ELF-1 (cell line): ENCODE data around the gene POTEM.
"Not testable (repeated sequence)": the region's sequence is repeated elsewhere in the genome, so short reads cannot be mapped to it uniquely, and the experiment has no call there.

ENCODE experiments used
- DNase-seq: peaks from one replicate; pipeline ENCODE4 v3.0.0-alpha.2; 2016; ENCODE audit warnings: low read depth, low spot score

POTEM gene

GRCh38 chr14:18967134-18967533 is at the start of gene POTEM:
TSS of gene POTEM (plus strand) at chr14:18967434. CDS start at chr14:18967486, 52 bp downstream.
- DNase-seq, result not testable (repeated sequence)

- not testable (repeated sequence) for DNase-seq
Measured at GRCh38 chr14:18918345-18918744, 48.9 kb upstream of the POTEM start.

- DNase-seq, result not testable (repeated sequence)
Measured at GRCh38 chr14:18920052-18920451, 47.2 kb upstream of the POTEM start.

GRCh38 chr14:18921055-18921701 is 46.1 kb upstream of the POTEM start:
- DNase-seq, result not testable (repeated sequence)

- not testable (repeated sequence) for DNase-seq
Measured at GRCh38 chr14:18936848-18937247, 30.4 kb upstream of the POTEM start.

GRCh38 chr14:18938733-18939132 is 28.5 kb upstream of the POTEM start:
- DNase-seq, result not testable (repeated sequence)

GRCh38 chr14:18949939-18950338 is 17.3 kb upstream of the POTEM start:
- not testable (repeated sequence) for DNase-seq

GRCh38 chr14:18953085-18953484 is 14.1 kb upstream of the POTEM start:
- not testable (repeated sequence) for DNase-seq

GRCh38 chr14:18955816-18956215 is 11.4 kb upstream of the POTEM start:
- not testable (repeated sequence) for DNase-seq

GRCh38 chr14:18961576-18961975 is 5.7 kb upstream of the POTEM start:
- DNase-seq, result not testable (repeated sequence)

GRCh38 chr14:18962143-18962542 is 5.1 kb upstream of the POTEM start:
- not testable (repeated sequence) for DNase-seq

- DNase-seq, result not testable (repeated sequence)
Measured at GRCh38 chr14:18963276-18963675, 4.0 kb upstream of the POTEM start.

- DNase-seq, result not testable (repeated sequence)
Measured at GRCh38 chr14:18964878-18965277, 2.4 kb upstream of the POTEM start.

- not testable (repeated sequence) for DNase-seq
Measured at GRCh38 chr14:19002566-19002965, 35.3 kb downstream of the POTEM start.

- DNase-seq, result not testable (repeated sequence)
Measured at GRCh38 chr14:19006490-19006889, 39.3 kb downstream of the POTEM start.

GRCh38 chr14:19007678-19008077 is 40.4 kb downstream of the POTEM start:
- DNase-seq, result not testable (repeated sequence)

- DNase-seq, result not testable (repeated sequence)
Measured at GRCh38 chr14:19011029-19011428, 43.8 kb downstream of the POTEM start.

GRCh38 chr14:19011703-19012102 is 44.5 kb downstream of the POTEM start:
- not testable (repeated sequence) for DNase-seq

GRCh38 chr14:19015185-19015584 is 48.0 kb downstream of the POTEM start:
- not testable (repeated sequence) for DNase-seq

- DNase-seq, result not testable (repeated sequence)
Measured at GRCh38 chr14:19025080-19025589, 57.9 kb downstream of the POTEM start.

GRCh38 chr14:19026649-19027351 is 59.6 kb downstream of the POTEM start:
- not testable (repeated sequence) for DNase-seq

- not testable (repeated sequence) for DNase-seq
Measured at GRCh38 chr14:19027895-19028294, 60.7 kb downstream of the POTEM start.
